Glutamatergic neuron (in vitro differentiated cells): ENCODE measurements around the gene DIAPH1. TPM values are rescaled to one million over a fixed set of nuclear protein-coding genes. Genes with fewer than 3 reads are reported as not detected.
A peak's percentile ranks its signal among the peaks of the same experiment; 100 is the strongest.

Source experiments
- DNase-seq: peaks from one replicate; pipeline ENCODE4 v3.0.0; 2022
- H3K27ac Mint-ChIP-seq: one replicate; pipeline ENCODE4 v1.8.0; 2020; ENCODE audit warnings: mild to moderate bottlenecking, mixed read lengths, inconsistent platforms; ENCODE audit not compliant: unreplicated experiment
- H3K27me3 Mint-ChIP-seq: one replicate; pipeline ENCODE4 v1.8.0; 2020; ENCODE audit warnings: mild to moderate bottlenecking, moderate library complexity, mixed read lengths, inconsistent platforms; ENCODE audit not compliant: unreplicated experiment
- H3K36me3 Mint-ChIP-seq: one replicate; pipeline ENCODE4 v1.8.0; 2020; ENCODE audit warnings: mild to moderate bottlenecking, mixed read lengths, inconsistent platforms; ENCODE audit not compliant: unreplicated experiment
- H3K4me1 Mint-ChIP-seq: one replicate; pipeline ENCODE4 v1.8.0; 2020; ENCODE audit warnings: mild to moderate bottlenecking, low read depth, mixed read lengths, inconsistent platforms; ENCODE audit not compliant: unreplicated experiment
- H3K4me3 Mint-ChIP-seq: one replicate; pipeline ENCODE4 v1.8.0; 2020; ENCODE audit warnings: mild to moderate bottlenecking, mixed read lengths, inconsistent platforms; ENCODE audit not compliant: unreplicated experiment
- H3K9me3 Mint-ChIP-seq: one replicate; pipeline ENCODE4 v1.8.0; 2020; ENCODE audit warnings: mild to moderate bottlenecking, moderate library complexity, mixed read lengths, inconsistent platforms; ENCODE audit not compliant: unreplicated experiment
- CTCF ChIP-seq: fragments of 200-600 bp; sonication (generic); IDR thresholded peaks from one replicate; pipeline ENCODE4 v1.5.0; 2021; ENCODE audit not compliant: partially characterized antibody, unreplicated experiment
- total RNA-seq: library from RNA; stranded (reverse); fragmentation: NEBNext Ultra II Directional; extraction: Animal tissue kit (Norgen Biotek cat#: 25700); gene quantifications from one replicate; pipeline ENCODE4 v1.2.1, GENCODE V29; 2021; ENCODE audit not compliant: unreplicated experiment

The DIAPH1 gene
- total RNA-seq, 1 donor from 2014 or later, result 51.6 TPM

GRCh38 chr5:141565826-141566570 is 52.8 kb downstream of the DIAPH1 start:
- Mint-ChIP-seq H3K4me1 (peaks cover 3% of the 10 kb centered on the region), H3K4me3 (no peak overlapping the region), H3K27me3 (no peaks in the 10 kb centered on the region), H3K27ac (no peak overlapping the region), H3K36me3 (peaks cover 8% of the 10 kb centered on the region), H3K9me3 (peaks cover 7% of the 10 kb centered on the region)
- DNase-seq, result no peak
- no peak for TF ChIP-seq CTCF

GRCh38 chr5:141564216-141564692 is 54.5 kb downstream of the DIAPH1 start:
- peaks cover 6% of the 10 kb centered on the region for H3K27me3 Mint-ChIP-seq
- H3K4me1 Mint-ChIP-seq, result peaks cover 13% of the 10 kb centered on the region
- peaks cover 14% of the 10 kb centered on the region for H3K9me3 Mint-ChIP-seq
- TF ChIP-seq CTCF, result peak; percentile 98
- H3K36me3 Mint-ChIP-seq, result peaks cover 8% of the 10 kb centered on the region
- peak overlapping the region; percentile 28 for H3K4me3 Mint-ChIP-seq
- H3K27ac Mint-ChIP-seq, result peak overlapping the region; percentile 89
- peak; percentile 34 for DNase-seq

GRCh38 chr5:141560725-141561483 is 57.9 kb downstream of the DIAPH1 start:
- Mint-ChIP-seq H3K36me3 (peaks cover 8% of the 10 kb centered on the region), H3K27me3 (peaks cover 9% of the 10 kb centered on the region), H3K27ac (peak overlapping the region; percentile 99), H3K4me1 (peaks cover 28% of the 10 kb centered on the region), H3K4me3 (peak overlapping the region; percentile 73), H3K9me3 (peaks cover 22% of the 10 kb centered on the region)
- TF ChIP-seq CTCF, result peak; percentile 89
- peak; percentile 79 for DNase-seq

- Mint-ChIP-seq H3K36me3 (peaks cover 8% of the 10 kb centered on the region), H3K27ac (peak overlapping the region; percentile 99), H3K27me3 (peaks cover 9% of the 10 kb centered on the region), H3K4me3 (peak overlapping the region; percentile 76), H3K4me1 (peaks cover 28% of the 10 kb centered on the region), H3K9me3 (peaks cover 22% of the 10 kb centered on the region)
- no peak for TF ChIP-seq CTCF
- no peak for DNase-seq
Measured at GRCh38 chr5:141560151-141560550, 58.6 kb downstream of the DIAPH1 start.
